K562 (cell line): Measurements from ENCODE around the gene LRP10. TPM values are rescaled to one million over a fixed set of nuclear protein-coding genes. Genes with fewer than 3 reads are reported as not detected.

Source experiments
- ATF2 ChIP-seq: sonication (generic); formaldehyde crosslinking; IDR thresholded peaks from 2 replicates; pipeline ENCODE4 v1.8.1; 2022; ENCODE audit warnings: missing genetic modification reagents
- E2F8 ChIP-seq: fragments of 450-650 bp; IDR thresholded peaks from 2 replicates; pipeline ENCODE4 v1.7.1; 2018; ENCODE audit warnings: mild to moderate bottlenecking, low read depth; ENCODE audit not compliant: partially characterized antibody
- ETV1 ChIP-seq: fragments of 450-650 bp; conservative IDR thresholded peaks from 2 replicates; pipeline ENCODE4 v1.6.1; 2016; ENCODE audit warnings: missing genetic modification characterization, control low read depth, low read depth, missing compliant biosample characterization
- HNRNPUL1 ChIP-seq: fragments of 200-400 bp; formaldehyde crosslinking; IDR thresholded peaks from 2 replicates; pipeline ENCODE4 v1.6.1; 2017; ENCODE audit warnings: low read length
- KLF16 ChIP-seq: IDR thresholded peaks from 2 replicates; pipeline ENCODE4 v1.6.1; 2016; ENCODE audit warnings: antibody characterized with exemption
- RB1 ChIP-seq: fragments of 450-650 bp; IDR thresholded peaks from 2 replicates; pipeline ENCODE4 v1.6.1; 2017; ENCODE audit warnings: low read depth, mild to moderate bottlenecking
- RBM25 ChIP-seq: fragments of 200-400 bp; formaldehyde crosslinking; IDR thresholded peaks from 2 replicates; pipeline ENCODE4 v1.6.1; 2018; ENCODE audit warnings: low read length, low read depth, moderate library complexity; ENCODE audit not compliant: severe bottlenecking
- RBM34 ChIP-seq: fragments of 200-400 bp; formaldehyde crosslinking; IDR thresholded peaks from 2 replicates; pipeline ENCODE4 v1.6.1; 2018; ENCODE audit warnings: low read length, borderline replicate concordance; ENCODE audit not compliant: insufficient read depth
- ZBTB33 ChIP-seq: sonication (generic); formaldehyde crosslinking; IDR thresholded peaks from 2 replicates; pipeline ENCODE4 v1.8.1; 2023; ENCODE audit warnings: mild to moderate bottlenecking, missing genetic modification reagents
- ZFP36 ChIP-seq: fragments of 150-350 bp; IDR thresholded peaks from 2 replicates; pipeline ENCODE4 v1.6.1; 2018; ENCODE audit warnings: low read length, low read depth; ENCODE audit not compliant: partially characterized antibody
- ZNF253 ChIP-seq: fragments of 250-450 bp; sonication (Bioruptor Pico); conservative IDR thresholded peaks from 2 replicates; pipeline ENCODE4 v1.6.1; 2021; ENCODE audit warnings: mild to moderate bottlenecking
- ZNF584 ChIP-seq: fragments of 200-800 bp; sonication (Bioruptor generic); IDR thresholded peaks from 2 replicates; pipeline ENCODE4 v1.6.1; 2016; ENCODE audit warnings: low read depth, mild to moderate bottlenecking, missing genetic modification characterization, missing compliant biosample characterization
- ZNF589 ChIP-seq: fragments of 200-800 bp; sonication (Bioruptor generic); IDR thresholded peaks from 2 replicates; pipeline ENCODE4 v1.6.1; 2016; ENCODE audit warnings: low read depth, missing genetic modification characterization, missing compliant biosample characterization
- ZNF717 ChIP-seq: fragments of 250-450 bp; sonication (Bioruptor Pico); IDR thresholded peaks from 2 replicates; pipeline ENCODE4 v1.5.0; 2021
- polyA plus RNA-seq, 8 experiments: library from polyadenylated mRNA; depleted of rRNA in 4 of 8; stranded (reverse) in 5 of 8; unstranded in 3 of 8; fragments of >200 nt; fragmentation: Nextera tagmentation in 2 of 8; fragmentation: Illumina TruSeq in 1 of 8; extraction: Ambion mirVana in 2 of 8; extraction: Trizol in 1 of 8; gene quantifications; 2 replicates each; pipeline versions ENCODE4 v1.2.1 to v1.2.3, GENCODE V29; 2011 to 2014; ENCODE audit warnings: inconsistent platforms in 1 of 8, missing spikeins in 1 of 8
- total RNA-seq, 7 experiments: library from RNA; depleted of rRNA in 6 of 7; stranded (reverse); fragments of >200 nt in 6 of 7; fragmentation: Illumina TruSeq in 2 of 7; extraction: Trizol in 2 of 7; gene quantifications; 2 replicates each; pipeline versions ENCODE4 v1.2.1 to v1.2.3, GENCODE V29; 2011 to 2021; ENCODE audit warnings: low replicate concordance in 1 of 7
- TF ChIP-seq, protein P1 (sequence below): sonication (generic); formaldehyde crosslinking; IDR thresholded peaks from 2 replicates; pipeline ENCODE4 v1.8.0; 2022; ENCODE audit warnings: missing genetic modification reagents, mild to moderate bottlenecking, moderate library complexity, borderline replicate concordance
- TF ChIP-seq, protein P2 (sequence below): fragments of 450-650 bp; IDR thresholded peaks from 2 replicates; pipeline ENCODE4 v1.6.1; 2014; ENCODE audit warnings: low read depth, mild to moderate bottlenecking, moderate library complexity, borderline replicate concordance
- TF ChIP-seq, protein P3 (sequence below): fragments of 450-650 bp; conservative IDR thresholded peaks from 2 replicates; pipeline ENCODE4 v1.6.1; 2016; ENCODE audit warnings: missing genetic modification characterization, low read depth, mild to moderate bottlenecking, missing compliant biosample characterization, moderate library complexity
- TF ChIP-seq, protein P4 (sequence below): fragments of 250-450 bp; sonication (Bioruptor Pico); IDR thresholded peaks from 2 replicates; pipeline ENCODE4 v1.5.0; 2021

Gene LRP10
- total and polyA plus RNA-seq, 9 of the 15 experiments (the other 6 are each of a cell fraction or from before 2014, with no cell fraction given): 1.3 to 45.5 (median 10.9) TPM

- TF ChIP-seq E2F8 (no peak), KLF16 (no peak), ZFP36 (peak; percentile 84), RB1 (no peak), ZNF717 (CRISPR knock-in tag) (no peak), HNRNPUL1 (no peak), RBM25 (peak; percentile 65), ZNF253 (no peak), ETV1 (tag) (peak; percentile 60), ATF2 (CRISPR knock-in tag) (no peak), ZNF584 (CRISPR knock-in tag) (no peak), RBM34 (no peak), ZBTB33 (CRISPR knock-in tag) (no peak), ZNF589 (CRISPR knock-in tag) (no peak)
- TF ChIP-seq, protein P1, sequence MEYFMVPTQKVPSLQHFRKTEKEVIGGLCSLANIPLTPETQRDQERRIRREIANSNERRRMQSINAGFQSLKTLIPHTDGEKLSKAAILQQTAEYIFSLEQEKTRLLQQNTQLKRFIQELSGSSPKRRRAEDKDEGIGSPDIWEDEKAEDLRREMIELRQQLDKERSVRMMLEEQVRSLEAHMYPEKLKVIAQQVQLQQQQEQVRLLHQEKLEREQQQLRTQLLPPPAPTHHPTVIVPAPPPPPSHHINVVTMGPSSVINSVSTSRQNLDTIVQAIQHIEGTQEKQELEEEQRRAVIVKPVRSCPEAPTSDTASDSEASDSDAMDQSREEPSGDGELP (CRISPR knock-in tag): no peak
- TF ChIP-seq, protein P2, sequence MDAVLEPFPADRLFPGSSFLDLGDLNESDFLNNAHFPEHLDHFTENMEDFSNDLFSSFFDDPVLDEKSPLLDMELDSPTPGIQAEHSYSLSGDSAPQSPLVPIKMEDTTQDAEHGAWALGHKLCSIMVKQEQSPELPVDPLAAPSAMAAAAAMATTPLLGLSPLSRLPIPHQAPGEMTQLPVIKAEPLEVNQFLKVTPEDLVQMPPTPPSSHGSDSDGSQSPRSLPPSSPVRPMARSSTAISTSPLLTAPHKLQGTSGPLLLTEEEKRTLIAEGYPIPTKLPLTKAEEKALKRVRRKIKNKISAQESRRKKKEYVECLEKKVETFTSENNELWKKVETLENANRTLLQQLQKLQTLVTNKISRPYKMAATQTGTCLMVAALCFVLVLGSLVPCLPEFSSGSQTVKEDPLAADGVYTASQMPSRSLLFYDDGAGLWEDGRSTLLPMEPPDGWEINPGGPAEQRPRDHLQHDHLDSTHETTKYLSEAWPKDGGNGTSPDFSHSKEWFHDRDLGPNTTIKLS: no peak
- TF ChIP-seq, protein P3, sequence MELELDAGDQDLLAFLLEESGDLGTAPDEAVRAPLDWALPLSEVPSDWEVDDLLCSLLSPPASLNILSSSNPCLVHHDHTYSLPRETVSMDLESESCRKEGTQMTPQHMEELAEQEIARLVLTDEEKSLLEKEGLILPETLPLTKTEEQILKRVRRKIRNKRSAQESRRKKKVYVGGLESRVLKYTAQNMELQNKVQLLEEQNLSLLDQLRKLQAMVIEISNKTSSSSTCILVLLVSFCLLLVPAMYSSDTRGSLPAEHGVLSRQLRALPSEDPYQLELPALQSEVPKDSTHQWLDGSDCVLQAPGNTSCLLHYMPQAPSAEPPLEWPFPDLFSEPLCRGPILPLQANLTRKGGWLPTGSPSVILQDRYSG (tag): no peak
- TF ChIP-seq, protein P4, sequence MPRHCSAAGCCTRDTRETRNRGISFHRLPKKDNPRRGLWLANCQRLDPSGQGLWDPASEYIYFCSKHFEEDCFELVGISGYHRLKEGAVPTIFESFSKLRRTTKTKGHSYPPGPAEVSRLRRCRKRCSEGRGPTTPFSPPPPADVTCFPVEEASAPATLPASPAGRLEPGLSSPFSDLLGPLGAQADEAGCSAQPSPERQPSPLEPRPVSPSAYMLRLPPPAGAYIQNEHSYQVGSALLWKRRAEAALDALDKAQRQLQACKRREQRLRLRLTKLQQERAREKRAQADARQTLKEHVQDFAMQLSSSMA (CRISPR knock-in tag): no peak
These were observed 723 bp upstream of the LRP10 start (continued) for GRCh38 chr14:22870811-22871223.
